OCI-LY7 (cell line): Measurements from ENCODE around the gene TRAF3IP1. TPM values are rescaled to one million over a fixed set of nuclear protein-coding genes. Genes with fewer than 3 reads are reported as not detected.

Experiments used
- BruUV-seq: library from RNA; stranded (reverse); fragments of 400-500 nt; replicated peaks from 2 replicates; lab custom pipeline; 2021; lab: Mats Ljungman, UMichigan
- CTCF ChIA-PET: fragments of 300-600 bp; sonication (Branson Sonifier 250); formaldehyde crosslinking; loops from one replicate; lab custom pipeline; 2022; ENCODE audit warnings: antibody characterized with exemption; ENCODE audit not compliant: unreplicated experiment; lab: Charles Lee
- POLR2A ChIA-PET: fragments of 300-600 bp; sonication (Branson Sonifier 250); formaldehyde crosslinking; loops from one replicate; lab custom pipeline; 2022; ENCODE audit warnings: antibody characterized with exemption; lab: Charles Lee
- DNase-seq: peaks from one replicate; pipeline ENCODE4 v3.0.0-alpha.2; 2015; ENCODE audit warnings: low spot score
- H2AFZ ChIP-seq: fragments of 200-600 bp; sonication (generic), shearing (Covaris generic); 2 replicates; pipeline ENCODE4 v1.6.1; 2014; ENCODE audit warnings: mild to moderate bottlenecking, antibody characterized with exemption, low read length, moderate library complexity
- H3K27ac ChIP-seq: fragments of 200-600 bp; sonication (generic); 2 replicates; pipeline ENCODE4 v1.5.1; 2014; ENCODE audit warnings: mixed run types, low read depth, mild to moderate bottlenecking, moderate library complexity, low read length, inconsistent platforms; ENCODE audit not compliant: poor library complexity, severe bottlenecking
- H3K36me3 ChIP-seq: fragments of 200-600 bp; sonication (generic); 2 replicates; pipeline ENCODE4 v1.6.1; 2014; ENCODE audit warnings: mild to moderate bottlenecking, antibody characterized with exemption, low read length, moderate library complexity, mixed read lengths; ENCODE audit not compliant: insufficient read depth
- H3K4me1 ChIP-seq: fragments of 200-600 bp; sonication (generic); 2 replicates; pipeline ENCODE4 v1.5.1; 2014; ENCODE audit warnings: mild to moderate bottlenecking, low read length; ENCODE audit not compliant: insufficient read depth, poor library complexity, severe bottlenecking
- H3K4me2 ChIP-seq: fragments of 200-600 bp; sonication (generic); 2 replicates; pipeline ENCODE4 v1.6.1; 2014; ENCODE audit warnings: mild to moderate bottlenecking, low read length
- H3K4me3 ChIP-seq: fragments of 200-600 bp; sonication (generic); 2 replicates; pipeline ENCODE4 v1.5.1; 2014; ENCODE audit warnings: mild to moderate bottlenecking, low read depth, low read length; ENCODE audit not compliant: poor library complexity, severe bottlenecking
- H3K79me2 ChIP-seq: fragments of 200-600 bp; sonication (generic); 2 replicates; pipeline ENCODE4 v1.6.1; 2016; ENCODE audit warnings: low read depth, mild to moderate bottlenecking, low read length, moderate library complexity, mixed read lengths; ENCODE audit not compliant: insufficient read depth
- H3K9me2 ChIP-seq: fragments of 200-600 bp; sonication (generic); 2 replicates; pipeline ENCODE4 v1.6.1; 2016; ENCODE audit warnings: mild to moderate bottlenecking, low read length, mixed read lengths; ENCODE audit not compliant: insufficient read depth
- H3K9me3 ChIP-seq: fragments of 200-600 bp; sonication (generic); 2 replicates; pipeline ENCODE4 v1.6.1; 2014; ENCODE audit warnings: mild to moderate bottlenecking, mixed run types, low read length, mixed read lengths
- H4K20me1 ChIP-seq: fragments of 200-600 bp; sonication (generic); 2 replicates; pipeline ENCODE4 v1.6.1; 2014; ENCODE audit warnings: mild to moderate bottlenecking, antibody characterized with exemption, low read length, moderate library complexity, mixed read lengths; ENCODE audit not compliant: insufficient read depth
- EZH2phosphoT487 ChIP-seq: fragments of 200-600 bp; sonication (generic); IDR thresholded peaks from 2 replicates; pipeline ENCODE4 v1.6.1; 2018; ENCODE audit warnings: low read depth, borderline replicate concordance, mild to moderate bottlenecking, mixed run types, antibody characterized with exemption, low read length, moderate library complexity, mixed read lengths
- intact Hi-C: fragments of 100-400 bp; cut with micrococcal nuclease; formaldehyde crosslinking; loops from one replicate; pipeline ENCODE4 v1.10.0; 2022; ENCODE audit not compliant: unreplicated experiment
- total RNA-seq, 2 experiments: library from RNA; depleted of rRNA in 1 of 2; stranded (reverse); fragments of >200 nt in 1 of 2; shearing (Covaris generic) in 1 of 2; gene quantifications; 2 replicates each; pipeline ENCODE4 v1.2.3, GENCODE V29; 2014 to 2022
- TF ChIP-seq, protein P1 (sequence below): fragments of 200-600 bp; sonication (generic); conservative IDR thresholded peaks from 2 replicates; pipeline ENCODE4 v1.5.1; 2014; ENCODE audit warnings: mild to moderate bottlenecking, antibody characterized with exemption, low read length, moderate library complexity, mixed read lengths

The TRAF3IP1 gene
- total RNA-seq, 2 experiments from 2014 or later, result 8.2 to 13.8 TPM

GRCh38 chr2:238425505-238425978, 105.2 kb downstream of the TRAF3IP1 start:
- no peak for DNase-seq
- BruUV-seq, result no TSS peak
- intact Hi-C loops, result loop anchor here (5.0 kb wide), 1 partner anchor 183 kb away; the partner anchor contains the start of gene HES6
- Histone ChIP-seq H3K4me3 (peak overlapping the region; percentile 94), H3K9me3 (no peaks in the 10 kb centered on the region), H3K79me2 (peaks cover 33% of the 10 kb centered on the region), H4K20me1 (no peaks in the 10 kb centered on the region), H3K36me3 (peaks cover 15% of the 10 kb centered on the region), H2AFZ (no peak overlapping the region; the same call in 1 of the 2 replicates), H3K4me2 (peak overlapping the region; percentile 83), H3K9me2 (no peaks in the 10 kb centered on the region), H3K27ac (no peak overlapping the region), H3K4me1 (peaks cover 21% of the 10 kb centered on the region)
- no peak for TF ChIP-seq EZH2phosphoT487
- TF ChIP-seq, protein P1, sequence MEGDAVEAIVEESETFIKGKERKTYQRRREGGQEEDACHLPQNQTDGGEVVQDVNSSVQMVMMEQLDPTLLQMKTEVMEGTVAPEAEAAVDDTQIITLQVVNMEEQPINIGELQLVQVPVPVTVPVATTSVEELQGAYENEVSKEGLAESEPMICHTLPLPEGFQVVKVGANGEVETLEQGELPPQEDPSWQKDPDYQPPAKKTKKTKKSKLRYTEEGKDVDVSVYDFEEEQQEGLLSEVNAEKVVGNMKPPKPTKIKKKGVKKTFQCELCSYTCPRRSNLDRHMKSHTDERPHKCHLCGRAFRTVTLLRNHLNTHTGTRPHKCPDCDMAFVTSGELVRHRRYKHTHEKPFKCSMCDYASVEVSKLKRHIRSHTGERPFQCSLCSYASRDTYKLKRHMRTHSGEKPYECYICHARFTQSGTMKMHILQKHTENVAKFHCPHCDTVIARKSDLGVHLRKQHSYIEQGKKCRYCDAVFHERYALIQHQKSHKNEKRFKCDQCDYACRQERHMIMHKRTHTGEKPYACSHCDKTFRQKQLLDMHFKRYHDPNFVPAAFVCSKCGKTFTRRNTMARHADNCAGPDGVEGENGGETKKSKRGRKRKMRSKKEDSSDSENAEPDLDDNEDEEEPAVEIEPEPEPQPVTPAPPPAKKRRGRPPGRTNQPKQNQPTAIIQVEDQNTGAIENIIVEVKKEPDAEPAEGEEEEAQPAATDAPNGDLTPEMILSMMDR, result no peak
- POLR2A ChIA-PET, result no interaction called here
- CTCF ChIA-PET, result no interaction called here

- H3K4me2 ChIP-seq, result peak overlapping the region; percentile 83
- peaks cover 38% of the 10 kb centered on the region for H3K79me2 ChIP-seq
- H2AFZ ChIP-seq, result peak overlapping the region; percentile 86; the same call in 1 of the 2 replicates
- no peaks in the 10 kb centered on the region for H3K9me3 ChIP-seq
- DNase-seq, result peak; percentile 5
- peaks cover 20% of the 10 kb centered on the region for H3K36me3 ChIP-seq
- BruUV-seq, result TSS peak; percentile 78
- H3K4me3 ChIP-seq, result peak overlapping the region; percentile 94
- ChIA-PET CTCF (no interaction called here), POLR2A (no interaction called here)
- H4K20me1 ChIP-seq, result no peaks in the 10 kb centered on the region
- TF ChIP-seq EZH2phosphoT487, result no peak
- TF ChIP-seq, protein P1, result no peak
- no peaks in the 10 kb centered on the region for H3K9me2 ChIP-seq
- H3K4me1 ChIP-seq, result peaks cover 21% of the 10 kb centered on the region
- intact Hi-C loops, result loop anchor here (2.0 to 5.0 kb wide), 2 partner anchors 137 to 184 kb away; partner anchors contain the start of genes HES6 and PER2
- H3K27ac ChIP-seq, result peak overlapping the region; percentile 70
Measured at GRCh38 chr2:238425979-238426567, 105.8 kb downstream of the TRAF3IP1 start.
